Adrenal gland (tissue), 5 donors: ENCODE measurements around the gene RAPGEF4.

ENCODE experiments used
- POLR2A ChIP-seq, 2 donors: fragments of 450-650 bp; IDR thresholded peaks; one replicate each; pipeline ENCODE4 v1.6.1; 2017; ENCODE audit warnings: antibody characterized with exemption in 2 of 2, mild to moderate bottlenecking in 2 of 2, moderate library complexity in 1 of 2
- TF ChIP-seq, protein P1 (sequence below), 6 experiments: fragments of 450-650 bp in 4 of 6; fragments of 200-600 bp in 2 of 6; sonication (generic) in 1 of 6; IDR thresholded peaks; 1 replicate in 5 of 6; 2 replicates in 1 of 6; pipeline versions ENCODE4 v1.5.1 to v1.8.0; 2016 to 2021; ENCODE audit warnings: antibody characterized with exemption in 6 of 6, mild to moderate bottlenecking in 2 of 6, moderate library complexity in 1 of 6
- donor health status: DM: no; HTN: no; CAD: no.

DNA sequence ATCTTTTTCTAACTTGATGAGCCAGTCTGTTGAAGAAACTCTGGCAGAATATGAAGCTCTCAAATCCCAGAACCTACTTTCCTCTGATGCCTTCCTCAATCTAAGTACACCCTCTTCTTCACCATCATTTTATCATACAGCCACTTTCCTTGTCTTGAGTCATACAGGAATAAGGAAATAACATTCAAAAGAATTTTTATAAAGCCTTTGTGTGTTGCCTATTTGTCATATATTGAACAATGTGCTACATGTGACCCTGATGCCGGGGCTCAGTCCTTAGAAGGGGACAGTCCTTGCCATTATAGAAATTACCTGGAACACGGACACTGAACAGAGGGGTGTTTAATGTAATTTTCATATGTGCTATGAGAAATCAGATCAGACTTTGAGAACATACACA is 27.4 kb downstream of the RAPGEF4 start:
- TF ChIP-seq, protein P1, sequence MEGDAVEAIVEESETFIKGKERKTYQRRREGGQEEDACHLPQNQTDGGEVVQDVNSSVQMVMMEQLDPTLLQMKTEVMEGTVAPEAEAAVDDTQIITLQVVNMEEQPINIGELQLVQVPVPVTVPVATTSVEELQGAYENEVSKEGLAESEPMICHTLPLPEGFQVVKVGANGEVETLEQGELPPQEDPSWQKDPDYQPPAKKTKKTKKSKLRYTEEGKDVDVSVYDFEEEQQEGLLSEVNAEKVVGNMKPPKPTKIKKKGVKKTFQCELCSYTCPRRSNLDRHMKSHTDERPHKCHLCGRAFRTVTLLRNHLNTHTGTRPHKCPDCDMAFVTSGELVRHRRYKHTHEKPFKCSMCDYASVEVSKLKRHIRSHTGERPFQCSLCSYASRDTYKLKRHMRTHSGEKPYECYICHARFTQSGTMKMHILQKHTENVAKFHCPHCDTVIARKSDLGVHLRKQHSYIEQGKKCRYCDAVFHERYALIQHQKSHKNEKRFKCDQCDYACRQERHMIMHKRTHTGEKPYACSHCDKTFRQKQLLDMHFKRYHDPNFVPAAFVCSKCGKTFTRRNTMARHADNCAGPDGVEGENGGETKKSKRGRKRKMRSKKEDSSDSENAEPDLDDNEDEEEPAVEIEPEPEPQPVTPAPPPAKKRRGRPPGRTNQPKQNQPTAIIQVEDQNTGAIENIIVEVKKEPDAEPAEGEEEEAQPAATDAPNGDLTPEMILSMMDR (IDR thresholded peaks at IDR 0.05) = no peak
- no peak for TF ChIP-seq POLR2A (IDR thresholded peaks at IDR 0.05)
